Measurements from ENCODE around the gene C1QTNF4. TPM values are rescaled to one million over a fixed set of nuclear protein-coding genes. Genes with fewer than 3 reads are reported as not detected.

Gene C1QTNF4
- total RNA-seq, 1 donor from 2014 or later: 0.21 TPM

DNA sequence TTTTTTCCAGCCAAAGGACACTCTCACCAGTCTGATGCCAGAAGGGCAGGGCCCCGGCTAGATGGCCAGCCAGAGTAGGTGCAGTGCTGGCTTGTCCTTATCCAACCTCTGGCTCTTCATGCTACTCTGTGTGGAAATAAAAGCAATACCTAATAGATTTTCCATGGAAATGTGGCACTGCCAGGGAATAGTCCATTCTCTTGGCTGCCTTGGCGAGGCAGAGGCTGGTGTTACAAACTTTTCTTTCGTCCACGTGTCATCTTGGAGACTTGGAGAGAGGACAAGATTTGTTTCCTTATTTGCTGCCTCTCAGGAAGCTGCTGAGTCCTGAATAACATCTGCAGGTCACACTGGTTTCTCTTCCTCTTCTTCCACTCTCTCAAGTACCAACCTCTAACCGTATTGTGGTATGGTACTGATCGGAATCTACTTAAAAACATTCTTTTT is 17.2 kb upstream of the C1QTNF4 start:
- Mint-ChIP-seq H3K4me1 (ENCODE audit: low read depth) (peaks cover 8% of the 10 kb centered on the region), H3K27me3 (ENCODE audit: low read depth) (no peaks in the 10 kb centered on the region)

DNA sequence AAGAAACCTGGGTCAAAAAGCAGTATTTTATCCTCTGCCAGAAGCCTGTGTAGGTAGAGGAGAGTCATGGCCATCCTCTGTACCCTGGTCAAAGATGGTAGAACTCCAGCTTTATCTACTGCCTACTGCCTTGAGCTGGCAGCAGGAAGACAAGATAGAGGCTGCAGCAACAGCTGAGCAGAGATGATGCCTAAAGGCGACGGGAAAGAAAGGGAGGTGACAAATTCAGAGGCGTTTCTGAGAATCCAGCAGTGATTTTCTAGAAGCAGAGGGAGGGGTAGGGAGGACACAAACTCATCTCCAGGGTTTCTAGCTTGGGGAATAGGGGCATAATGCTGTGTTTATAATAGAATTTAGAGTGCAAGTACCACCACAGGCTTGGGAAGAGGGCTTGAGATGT is 15.5 kb upstream of the C1QTNF4 start:
- DNase-seq (ENCODE audit: low spot score): no peak
- intact Hi-C loops (cut with micrococcal nuclease): loop anchor here (10.0 kb wide), 1 partner anchor 55 kb away; the partner anchor contains the start of gene CELF1
- Mint-ChIP-seq H3K4me3 (ENCODE audit: low read depth) (no peak overlapping the region), H3K27me3 (ENCODE audit: low read depth) (no peaks in the 10 kb centered on the region), H3K4me1 (ENCODE audit: low read depth) (peaks cover 6% of the 10 kb centered on the region), H3K9me3 (no peaks in the 10 kb centered on the region), H3K36me3 (ENCODE audit: low read depth) (peaks cover 23% of the 10 kb centered on the region), H3K27ac (no peak overlapping the region)

More for the DNA sequence above, 17.2 kb upstream of the C1QTNF4 start:
- Mint-ChIP-seq H3K4me3 (ENCODE audit: low read depth) (no peak overlapping the region), H3K36me3 (ENCODE audit: low read depth) (peaks cover 28% of the 10 kb centered on the region), H3K27ac (no peak overlapping the region), H3K9me3 (no peaks in the 10 kb centered on the region)
- intact Hi-C loops (cut with micrococcal nuclease): loop anchor here (10.0 kb wide), 1 partner anchor 57 kb away; the partner anchor contains the start of gene CELF1
- no peak for DNase-seq (ENCODE audit: low spot score)

DNA sequence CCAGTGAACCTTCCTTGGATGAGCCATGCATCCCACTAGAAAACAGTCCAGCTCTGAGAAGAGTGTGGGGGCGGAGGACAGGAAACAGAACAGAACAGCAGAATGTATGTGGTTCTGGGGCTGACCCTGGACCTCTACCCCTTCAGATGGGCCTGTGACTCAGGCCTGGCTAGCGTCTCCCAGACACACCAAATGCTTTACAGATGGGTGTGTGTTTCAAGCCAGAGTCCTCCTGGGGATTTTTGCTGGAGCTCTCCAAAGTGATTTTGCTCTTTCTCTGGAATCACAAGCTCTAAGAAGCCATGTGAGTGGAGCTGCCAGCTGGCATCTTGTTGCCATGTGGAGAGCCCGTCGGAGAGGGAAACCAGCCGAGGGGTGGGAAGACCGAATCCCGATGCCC is 13.2 kb upstream of the C1QTNF4 start:
- peaks cover 6% of the 10 kb centered on the region for H3K4me1 Mint-ChIP-seq (ENCODE audit: low read depth)
- no peaks in the 10 kb centered on the region for H3K9me3 Mint-ChIP-seq
- intact Hi-C loops (cut with micrococcal nuclease): no loop called here
- H3K36me3 Mint-ChIP-seq (ENCODE audit: low read depth): peaks cover 20% of the 10 kb centered on the region
- H3K27ac Mint-ChIP-seq: no peak overlapping the region
- DNase-seq (ENCODE audit: low spot score): no peak
- no peak overlapping the region for H3K4me3 Mint-ChIP-seq (ENCODE audit: low read depth)
- no peaks in the 10 kb centered on the region for H3K27me3 Mint-ChIP-seq (ENCODE audit: low read depth)

DNA sequence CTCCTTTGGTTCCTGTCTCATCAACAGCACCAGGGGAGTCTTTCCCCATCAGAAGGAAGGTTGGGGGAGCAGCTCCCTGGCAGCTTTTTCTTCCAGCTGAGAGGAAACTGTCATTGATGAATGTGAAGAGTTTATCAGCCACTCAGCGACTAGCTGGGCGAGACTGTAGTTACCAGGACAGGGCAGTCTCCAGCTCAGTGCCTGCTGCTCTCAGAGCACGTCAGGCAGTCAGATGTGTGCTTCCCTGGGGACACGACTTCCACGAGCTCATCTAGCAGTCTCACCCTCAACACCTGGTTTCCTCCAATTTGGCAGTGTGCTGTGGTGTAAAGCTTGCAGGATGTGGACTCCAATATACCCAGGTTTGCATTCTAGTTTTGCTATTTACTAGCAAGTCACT is 12.5 kb upstream of the C1QTNF4 start:
- no peak overlapping the region for H3K27ac Mint-ChIP-seq
- peaks cover 5% of the 10 kb centered on the region for H3K4me1 Mint-ChIP-seq (ENCODE audit: low read depth)
- H3K36me3 Mint-ChIP-seq (ENCODE audit: low read depth): peaks cover 19% of the 10 kb centered on the region
- H3K9me3 Mint-ChIP-seq: no peaks in the 10 kb centered on the region
- DNase-seq (ENCODE audit: low spot score): no peak
- no peaks in the 10 kb centered on the region for H3K27me3 Mint-ChIP-seq (ENCODE audit: low read depth)
- H3K4me3 Mint-ChIP-seq (ENCODE audit: low read depth): no peak overlapping the region
- intact Hi-C loops (cut with micrococcal nuclease): no loop called here

DNA sequence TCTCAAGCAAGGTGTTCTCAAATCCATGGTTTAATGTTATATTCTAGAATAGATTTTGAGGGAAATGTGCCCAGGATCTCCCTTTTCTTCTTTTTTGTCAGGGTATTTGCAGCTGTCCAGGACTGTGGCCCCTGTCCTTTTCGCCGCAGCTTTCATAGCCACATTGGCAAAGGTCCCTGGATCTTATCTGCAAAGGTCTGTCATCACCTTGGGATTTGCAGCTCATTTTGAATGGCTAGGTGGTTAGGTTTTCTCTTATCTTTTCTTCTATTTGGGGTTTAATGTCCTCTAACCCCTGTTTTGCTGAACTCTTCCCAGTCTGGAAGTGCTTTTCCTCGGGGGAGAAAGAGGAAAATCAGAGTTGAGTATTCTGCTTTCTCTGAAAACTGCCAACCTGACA is 11.7 kb upstream of the C1QTNF4 start:
- no peak for DNase-seq (ENCODE audit: low spot score)
- peaks cover 15% of the 10 kb centered on the region for H3K36me3 Mint-ChIP-seq (ENCODE audit: low read depth)
- no peaks in the 10 kb centered on the region for H3K9me3 Mint-ChIP-seq
- H3K27me3 Mint-ChIP-seq (ENCODE audit: low read depth): no peaks in the 10 kb centered on the region
- no peak overlapping the region for H3K27ac Mint-ChIP-seq
- no peak overlapping the region for H3K4me3 Mint-ChIP-seq (ENCODE audit: low read depth)
- peaks cover 3% of the 10 kb centered on the region for H3K4me1 Mint-ChIP-seq (ENCODE audit: low read depth)
- intact Hi-C loops (cut with micrococcal nuclease): no loop called here

DNA sequence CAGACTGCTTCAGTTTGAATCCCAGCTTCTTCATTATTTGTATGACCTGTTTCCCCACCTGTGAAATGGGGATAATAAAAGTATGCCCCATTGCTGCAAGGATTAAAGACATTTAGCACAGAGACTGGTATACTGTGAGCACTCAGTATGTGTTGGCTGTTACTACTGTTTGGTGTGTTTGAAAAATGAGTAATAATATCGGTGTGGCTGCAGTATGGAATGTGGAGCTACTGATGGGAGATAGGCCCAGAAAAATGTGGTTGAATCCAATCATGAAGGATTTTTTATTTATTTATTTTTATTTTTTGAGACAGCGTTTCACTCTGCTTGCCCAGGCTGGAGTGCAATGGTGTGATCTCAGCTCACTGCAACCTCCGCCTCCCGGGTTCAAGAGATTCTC is 9.1 kb upstream of the C1QTNF4 start:
- Mint-ChIP-seq H3K4me3 (ENCODE audit: low read depth) (no peak overlapping the region), H3K27ac (no peak overlapping the region), H3K27me3 (ENCODE audit: low read depth) (no peaks in the 10 kb centered on the region), H3K4me1 (ENCODE audit: low read depth) (no peaks in the 10 kb centered on the region), H3K9me3 (no peaks in the 10 kb centered on the region), H3K36me3 (ENCODE audit: low read depth) (peaks cover 6% of the 10 kb centered on the region)
- no peak for DNase-seq (ENCODE audit: low spot score)
- intact Hi-C loops (cut with micrococcal nuclease): no loop called here

DNA sequence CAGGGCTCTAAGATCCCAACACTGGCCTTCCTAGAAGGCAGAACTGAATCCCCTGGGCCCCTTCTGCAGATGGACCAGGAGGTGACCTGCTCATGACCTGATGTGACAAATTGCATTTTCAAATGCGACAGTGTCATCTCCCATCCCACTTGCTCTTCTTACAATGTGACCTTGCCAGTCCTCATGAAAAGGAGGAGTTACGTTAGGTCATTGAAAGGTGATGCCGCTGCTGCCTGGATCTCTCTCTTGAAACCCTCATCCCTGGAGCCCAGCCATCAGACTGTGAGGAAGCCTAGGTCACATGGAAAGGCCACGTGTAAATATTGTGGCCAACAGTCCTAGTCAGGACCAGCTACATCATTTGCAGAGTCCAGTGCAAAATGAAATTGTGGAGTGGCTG is 5.7 kb upstream of the C1QTNF4 start:
- Mint-ChIP-seq H3K4me3 (ENCODE audit: low read depth) (no peak overlapping the region), H3K36me3 (ENCODE audit: low read depth) (no peaks in the 10 kb centered on the region), H3K9me3 (no peaks in the 10 kb centered on the region), H3K27me3 (ENCODE audit: low read depth) (peaks cover 5% of the 10 kb centered on the region), H3K27ac (no peak overlapping the region), H3K4me1 (ENCODE audit: low read depth) (no peaks in the 10 kb centered on the region)
- intact Hi-C loops (cut with micrococcal nuclease): no loop called here
- DNase-seq (ENCODE audit: low spot score): no peak

DNA sequence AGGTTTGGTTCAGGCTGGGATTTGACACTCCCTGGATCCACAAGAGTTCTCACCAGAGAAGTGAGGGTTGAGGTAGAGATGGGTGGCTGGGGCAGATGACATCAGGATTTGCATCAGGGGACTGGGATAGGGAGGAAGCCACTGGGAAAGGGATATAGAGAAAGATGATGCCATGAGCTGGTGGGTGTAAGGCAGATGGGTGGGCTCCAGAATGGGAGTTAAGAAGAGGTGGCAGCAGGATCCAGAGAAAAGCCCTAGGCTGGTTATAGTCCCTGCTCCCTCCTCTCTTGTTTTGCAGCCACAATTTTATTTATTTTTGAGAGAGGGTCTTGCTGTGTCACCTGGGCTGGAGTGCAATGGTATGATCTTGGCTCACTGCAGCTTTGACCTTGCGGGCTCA is 1.8 kb upstream of the C1QTNF4 start:
- no peaks in the 10 kb centered on the region for H3K36me3 Mint-ChIP-seq (ENCODE audit: low read depth)
- peaks cover 28% of the 10 kb centered on the region for H3K27me3 Mint-ChIP-seq (ENCODE audit: low read depth)
- no peak overlapping the region for H3K4me3 Mint-ChIP-seq (ENCODE audit: low read depth)
- DNase-seq (ENCODE audit: low spot score): no peak
- peaks cover 3% of the 10 kb centered on the region for H3K4me1 Mint-ChIP-seq (ENCODE audit: low read depth)
- no peaks in the 10 kb centered on the region for H3K9me3 Mint-ChIP-seq
- intact Hi-C loops (cut with micrococcal nuclease): no loop called here
- no peak overlapping the region for H3K27ac Mint-ChIP-seq

DNA sequence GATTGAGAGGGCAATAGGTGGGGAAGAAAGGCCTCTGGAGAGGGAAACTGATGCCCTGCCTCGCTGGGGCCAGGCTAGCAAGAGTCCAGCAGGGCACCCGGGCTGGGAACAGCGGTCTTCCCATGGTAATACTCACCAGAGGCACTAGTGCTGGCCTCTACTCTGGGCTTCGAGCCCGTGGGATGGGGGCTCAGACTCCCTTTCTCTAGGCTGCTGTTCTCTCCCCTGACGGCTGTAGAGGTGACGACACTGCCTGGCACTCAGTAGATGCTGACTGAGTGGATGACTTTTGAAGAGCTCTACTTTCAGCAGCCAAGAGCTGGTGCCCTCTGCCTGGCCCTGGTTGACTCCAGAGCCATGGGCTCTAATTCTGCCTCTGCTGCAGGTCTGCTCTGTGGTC is 818 bp upstream of the C1QTNF4 start:
- no peak overlapping the region for H3K27ac Mint-ChIP-seq
- DNase-seq (ENCODE audit: low spot score): no peak
- intact Hi-C loops (cut with micrococcal nuclease): no loop called here
- no peaks in the 10 kb centered on the region for H3K36me3 Mint-ChIP-seq (ENCODE audit: low read depth)
- H3K4me1 Mint-ChIP-seq (ENCODE audit: low read depth): peaks cover 3% of the 10 kb centered on the region
- peaks cover 28% of the 10 kb centered on the region for H3K27me3 Mint-ChIP-seq (ENCODE audit: low read depth)
- H3K4me3 Mint-ChIP-seq (ENCODE audit: low read depth): no peak overlapping the region
- no peaks in the 10 kb centered on the region for H3K9me3 Mint-ChIP-seq

DNA sequence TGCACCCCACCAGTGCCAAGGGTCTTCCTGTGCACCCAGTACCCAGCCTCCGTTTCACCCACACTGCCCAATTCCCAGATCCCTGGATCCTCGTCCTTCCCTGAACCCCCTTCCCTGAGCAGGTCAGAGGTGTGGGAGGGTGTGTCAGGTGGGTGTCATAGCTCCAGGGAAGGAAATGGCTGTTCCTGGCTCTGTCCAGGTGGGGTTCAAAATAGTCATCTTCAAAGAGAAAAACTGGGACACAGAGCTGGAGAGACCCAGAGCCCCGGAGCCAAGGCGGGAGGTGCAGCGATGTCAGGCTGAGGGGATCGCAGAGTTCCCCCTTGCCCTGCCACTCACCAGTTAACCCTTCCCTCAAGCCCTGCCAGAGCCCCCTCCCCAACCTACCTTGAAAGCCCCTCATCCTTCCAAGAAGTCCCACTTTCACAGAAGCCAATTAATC is 698 bp downstream of the C1QTNF4 start:
- DNase-seq (ENCODE audit: low spot score): no peak
- no peak overlapping the region for H3K27ac Mint-ChIP-seq
- intact Hi-C loops (cut with micrococcal nuclease): no loop called here
- no peak overlapping the region for H3K4me3 Mint-ChIP-seq (ENCODE audit: low read depth)
- no peaks in the 10 kb centered on the region for H3K9me3 Mint-ChIP-seq
- H3K27me3 Mint-ChIP-seq (ENCODE audit: low read depth): peaks cover 28% of the 10 kb centered on the region
- no peaks in the 10 kb centered on the region for H3K36me3 Mint-ChIP-seq (ENCODE audit: low read depth)
- peaks cover 3% of the 10 kb centered on the region for H3K4me1 Mint-ChIP-seq (ENCODE audit: low read depth)

DNA sequence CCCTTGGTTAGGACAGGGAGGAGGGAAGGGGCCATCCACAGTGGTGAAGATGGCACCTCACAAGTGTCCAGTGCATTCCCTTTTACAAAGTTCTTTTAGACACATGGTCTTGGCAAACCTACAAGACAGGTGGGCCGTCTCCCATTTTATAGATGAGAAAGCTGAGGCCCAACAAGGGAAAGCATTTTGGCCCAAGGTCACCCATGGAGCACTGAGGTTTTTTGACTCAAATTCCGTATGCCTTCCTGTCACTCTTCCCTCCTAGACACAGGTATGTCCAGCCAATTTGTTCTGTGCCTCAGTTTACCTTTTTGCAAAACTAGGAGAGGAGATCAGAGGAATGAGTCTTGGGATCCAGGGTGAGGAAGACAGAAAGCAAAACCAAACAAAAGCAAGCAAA is 1.2 kb downstream of the C1QTNF4 start:
- intact Hi-C loops (cut with micrococcal nuclease): no loop called here
- Mint-ChIP-seq H3K4me1 (ENCODE audit: low read depth) (peaks cover 3% of the 10 kb centered on the region), H3K9me3 (no peaks in the 10 kb centered on the region), H3K4me3 (ENCODE audit: low read depth) (no peak overlapping the region), H3K27me3 (ENCODE audit: low read depth) (peaks cover 28% of the 10 kb centered on the region), H3K36me3 (ENCODE audit: low read depth) (no peaks in the 10 kb centered on the region), H3K27ac (no peak overlapping the region)
- no peak for DNase-seq (ENCODE audit: low spot score)

DNA sequence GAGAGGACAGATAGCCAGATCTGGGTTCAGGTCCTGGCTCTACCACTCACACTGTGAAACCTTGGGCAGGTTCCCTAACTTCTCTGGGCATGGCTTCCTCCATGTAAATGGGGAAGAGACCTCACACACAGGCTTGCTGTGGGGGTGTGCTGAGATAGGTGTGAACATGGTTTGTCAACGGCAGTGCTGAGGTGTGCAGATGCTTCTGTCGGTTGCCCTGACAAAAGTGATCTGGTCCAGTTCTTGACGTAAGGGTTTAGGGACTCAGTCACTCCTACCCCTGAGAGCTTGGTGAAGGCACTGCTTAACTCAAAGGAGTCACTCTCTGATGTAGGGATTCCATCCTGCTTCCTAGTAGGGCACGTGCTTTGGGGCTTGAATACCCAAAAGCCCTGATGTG is 2.0 kb downstream of the C1QTNF4 start:
- no peak overlapping the region for H3K27ac Mint-ChIP-seq
- intact Hi-C loops (cut with micrococcal nuclease): no loop called here
- H3K27me3 Mint-ChIP-seq (ENCODE audit: low read depth): peaks cover 28% of the 10 kb centered on the region

DNA sequence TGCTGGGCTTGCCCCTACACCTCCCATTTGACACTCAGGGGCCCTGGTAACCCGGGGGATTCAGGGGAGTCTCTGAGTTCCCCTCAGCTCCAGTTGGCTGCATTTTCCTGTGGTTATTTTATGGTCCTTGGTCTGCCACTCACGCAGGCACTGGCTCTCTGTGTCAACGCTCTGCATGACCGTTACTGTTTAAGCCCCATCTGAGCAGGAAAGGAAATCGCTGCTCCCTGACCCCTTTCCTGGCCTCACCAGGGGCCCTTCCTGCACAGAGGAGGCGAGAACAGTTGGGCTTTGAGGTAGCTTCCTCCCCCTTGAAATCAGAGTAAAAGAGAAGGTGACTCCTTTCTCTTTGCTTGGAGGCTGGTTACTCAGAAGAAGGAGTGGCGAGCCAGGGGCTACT is 2.4 kb downstream of the C1QTNF4 start:
- no peak for DNase-seq (ENCODE audit: low spot score)
- Mint-ChIP-seq H3K9me3 (no peaks in the 10 kb centered on the region), H3K4me3 (ENCODE audit: low read depth) (no peak overlapping the region), H3K4me1 (ENCODE audit: low read depth) (peaks cover 3% of the 10 kb centered on the region), H3K27me3 (ENCODE audit: low read depth) (peaks cover 28% of the 10 kb centered on the region), H3K36me3 (ENCODE audit: low read depth) (no peaks in the 10 kb centered on the region), H3K27ac (no peak overlapping the region)
- intact Hi-C loops (cut with micrococcal nuclease): no loop called here

More for the DNA sequence above, 2.0 kb downstream of the C1QTNF4 start:
- Mint-ChIP-seq H3K4me1 (ENCODE audit: low read depth) (peaks cover 3% of the 10 kb centered on the region), H3K9me3 (no peaks in the 10 kb centered on the region), H3K36me3 (ENCODE audit: low read depth) (no peaks in the 10 kb centered on the region), H3K4me3 (ENCODE audit: low read depth) (no peak overlapping the region)
- DNase-seq (ENCODE audit: low spot score): no peak

All from activated T-helper 2 cell treated with anti-CD3 and anti-CD28 coated beads, Interferon-gamma antibody, Interleukin-2, Interleukin-4, amounts not matched to agents 10 μg/mL and 5 μg/mL and 100 μg/mL, durations not matched to agents 14 hours and 24 hours and 36 hours (primary cell).